Measurements from ENCODE around the gene BEGAIN. TPM values are rescaled to one million over a fixed set of nuclear protein-coding genes. Genes with fewer than 3 reads are reported as not detected.

BEGAIN gene
- total RNA-seq, 4 donors from 2014 or later, result 0.22 to 1.3 (median 0.50) TPM; not detected in 1

GRCh38 chr14:100566586-100566985, 20.6 kb downstream of the BEGAIN start:
- H3K4me3 ChIP-seq (replicated peaks in 1 of 3), result no peak overlapping the region
- intact Hi-C loops (cut with DNase I), result no loop called here
- no peak overlapping the region for H3K27ac ChIP-seq
- H3K36me3 ChIP-seq, result no peaks in the 10 kb centered on the region
- H3K4me1 ChIP-seq, result peaks cover 0 to 23% of the 10 kb centered on the region in 2 donors
- no peak for DNase-seq
- TF ChIP-seq CTCF (IDR thresholded peaks at IDR 0.05), result no peak
- 74 to 87% methylated on average over 3 of the region's 4 CpGs for WGBS, 2 donors
- peaks cover 5% of the 10 kb centered on the region for H3K27me3 ChIP-seq
- no peaks in the 10 kb centered on the region for H3K9me3 ChIP-seq

- WGBS, 2 donors, result 90 to 97% methylated on average over 9 to 11 of the region's 11 CpGs
- H3K4me1 ChIP-seq, result peaks cover 0 to 23% of the 10 kb centered on the region in 2 donors
- intact Hi-C loops (cut with DNase I), result no loop called here
- no peak overlapping the region for H3K4me3 ChIP-seq (replicated peaks in 1 of 3)
- no peak for DNase-seq
- peaks cover 5% of the 10 kb centered on the region for H3K27me3 ChIP-seq
- no peaks in the 10 kb centered on the region for H3K36me3 ChIP-seq
- H3K27ac ChIP-seq, result no peak overlapping the region
- no peaks in the 10 kb centered on the region for H3K9me3 ChIP-seq
- TF ChIP-seq CTCF (IDR thresholded peaks at IDR 0.05), result no peak
- no peak for TF ChIP-seq POLR2A (IDR thresholded peaks at IDR 0.05)
Measured at GRCh38 chr14:100566119-100566518, 21.1 kb downstream of the BEGAIN start.

DNA sequence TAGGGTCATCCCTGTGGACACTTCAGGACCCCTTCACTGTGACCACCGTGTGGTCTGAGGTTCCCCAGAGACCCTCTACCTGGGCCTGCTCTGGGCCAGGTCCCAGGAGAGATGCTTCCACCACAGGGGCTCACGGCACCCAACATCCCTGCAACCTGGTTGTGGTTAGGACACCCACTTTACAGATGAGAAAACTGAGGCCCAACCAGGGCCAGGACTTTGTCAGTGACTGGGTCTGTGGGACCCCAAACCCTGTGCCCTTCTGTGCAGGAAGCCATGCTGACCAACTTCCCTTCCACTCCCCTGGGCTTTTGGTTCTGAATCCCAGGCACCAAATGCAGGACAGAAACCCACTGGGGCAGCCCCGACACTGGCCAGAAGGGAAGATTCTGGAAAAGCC, 21.6 kb downstream of the BEGAIN start:
- Histone ChIP-seq H3K4me3 (replicated peaks in 1 of 3) (no peak overlapping the region), H3K9me3 (no peaks in the 10 kb centered on the region), H3K4me1 (peaks cover 0 to 23% of the 10 kb centered on the region in 2 donors), H3K36me3 (no peaks in the 10 kb centered on the region), H3K27ac (no peak overlapping the region), H3K27me3 (peaks cover 5% of the 10 kb centered on the region)
- no peak for TF ChIP-seq POLR2A (IDR thresholded peaks at IDR 0.05)
- WGBS, 2 donors, result 80 to 100% methylated on average over 1 to 2 of the region's 3 CpGs
- intact Hi-C loops (cut with DNase I), result no loop called here
- DNase-seq, result no peak

- Histone ChIP-seq H3K9me3 (no peaks in the 10 kb centered on the region), H3K27ac (no peak overlapping the region), H3K27me3 (peaks cover 5% of the 10 kb centered on the region), H3K4me3 (replicated peaks in 1 of 3) (no peak overlapping the region), H3K36me3 (no peaks in the 10 kb centered on the region), H3K4me1 (peaks cover 0 to 23% of the 10 kb centered on the region in 2 donors)
- 51 to 60% methylated on average over 4 to 5 of the region's 6 CpGs for WGBS, 2 donors
- TF ChIP-seq CTCF (IDR thresholded peaks at IDR 0.05), result no peak
- no peak for TF ChIP-seq POLR2A (IDR thresholded peaks at IDR 0.05)
- intact Hi-C loops (cut with DNase I), result no loop called here
- DNase-seq, result no peak
Measured at GRCh38 chr14:100564512-100564911, 22.7 kb downstream of the BEGAIN start.

DNA sequence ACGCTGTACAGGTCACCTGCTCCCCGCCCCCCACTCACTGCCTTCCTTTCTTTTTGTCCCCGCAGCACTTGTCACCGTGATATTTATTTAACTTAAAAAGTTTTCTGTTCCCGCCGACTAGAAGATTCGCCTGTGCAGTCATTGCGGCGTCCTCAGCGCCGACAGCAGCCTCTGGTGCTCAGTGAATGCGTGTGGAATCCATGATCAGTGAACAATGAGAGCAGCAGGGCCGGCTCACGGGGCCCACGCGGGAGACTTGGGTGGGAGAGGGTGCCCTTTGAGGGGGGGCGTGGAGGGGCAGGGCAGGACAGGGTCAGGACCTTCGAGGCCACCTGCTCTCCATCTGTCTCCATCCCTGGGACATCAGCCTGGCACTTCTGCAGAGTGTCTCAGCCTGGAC, 24.5 kb downstream of the BEGAIN start:
- no peak for DNase-seq
- Histone ChIP-seq H3K4me3 (replicated peaks in 1 of 3) (no peak overlapping the region), H3K36me3 (no peaks in the 10 kb centered on the region)

More for the DNA sequence above, 24.5 kb downstream of the BEGAIN start:
- Histone ChIP-seq H3K9me3 (no peaks in the 10 kb centered on the region), H3K4me1 (peaks cover 0 to 9% of the 10 kb centered on the region in 2 donors), H3K27ac (no peak overlapping the region), H3K27me3 (no peaks in the 10 kb centered on the region)
- TF ChIP-seq POLR2A (IDR thresholded peaks at IDR 0.05) (no peak), CTCF (IDR thresholded peaks at IDR 0.05) (no peak)
- 77 to 79% methylated on average over 18 of the region's 18 CpGs for WGBS, 2 donors
- intact Hi-C loops (cut with DNase I), result no loop called here

Data from thyroid gland (tissue), 4 donors.